HG02970 (cell line): ENCODE measurements around the gene PDF.

Source experiments
- ATAC-seq: cut with Tn5 transposase; IDR thresholded peaks from one replicate; pipeline ENCODE4 v1.9.1; 2021; ENCODE audit warnings: mild to moderate bottlenecking, moderate library complexity, moderate number of reproducible peaks; ENCODE audit not compliant: unreplicated experiment, low FRiP score

The PDF gene

GRCh38 chr16:69340095-69340644 lies 9.8 kb upstream of the PDF start:
- ATAC-seq, result no peak

GRCh38 chr16:69339289-69340094 lies 9.1 kb upstream of the PDF start, which contains the start of the genes COG8 and NIP7:
Gene COG8 (minus strand): TSS chr16:69339564. CDS start chr16:69339552, 12 bp downstream.
Gene NIP7 (plus strand): TSS chr16:69339772. CDS start chr16:69339830, 58 bp downstream.
- ATAC-seq, result peak; percentile 91

GRCh38 chr16:69338557-69339288 lies 8.3 kb upstream of the PDF start:
- no peak for ATAC-seq

GRCh38 chr16:69334696-69335095 lies 4.3 kb upstream of the PDF start:
- ATAC-seq, result no peak

GRCh38 chr16:69329369-69330285 lies 761 bp downstream of the PDF start:
- peak; percentile 30 for ATAC-seq

- ATAC-seq, result no peak
These were observed 1.5 kb downstream of the PDF start for GRCh38 chr16:69328854-69329316.

DNA sequence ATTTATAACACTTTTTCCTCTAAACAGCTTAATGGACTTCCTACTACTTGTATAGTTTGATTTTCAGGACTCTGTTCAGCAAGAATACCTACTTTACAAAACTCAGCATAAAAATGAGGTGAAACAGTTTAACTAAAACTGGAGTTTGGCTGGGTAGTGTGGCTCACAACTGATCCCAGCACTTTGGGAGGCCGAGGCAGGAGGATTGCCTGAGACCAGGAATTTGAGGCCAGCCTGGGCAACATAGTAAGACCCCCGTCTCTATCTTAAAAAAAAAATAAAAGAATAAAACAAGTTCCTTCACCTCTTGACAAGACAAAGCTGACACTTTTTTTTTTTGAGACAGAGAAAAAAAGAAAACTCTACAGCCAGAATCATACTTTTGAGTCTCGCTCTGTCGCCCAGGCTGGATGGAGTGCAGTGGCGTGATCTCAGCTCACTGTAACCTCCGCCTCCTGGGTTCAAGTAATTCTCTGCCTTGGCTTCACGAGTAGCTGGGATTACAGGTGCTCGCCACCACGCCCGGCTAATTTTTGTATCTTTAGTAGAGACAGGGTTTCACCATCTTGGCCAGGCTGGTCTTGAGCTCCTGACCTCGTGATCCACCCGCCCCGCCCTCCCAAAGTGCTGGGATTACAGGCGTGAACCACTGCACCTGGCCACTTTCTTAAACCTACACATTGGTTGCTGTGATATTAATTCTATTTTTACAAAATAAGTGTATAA lies 2.6 kb downstream of the PDF start:
- no peak for ATAC-seq

- ATAC-seq, result no peak
These were observed 4.1 kb downstream of the PDF start for GRCh38 chr16:69326172-69326873.

- no peak for ATAC-seq
These were observed 4.6 kb downstream of the PDF start for GRCh38 chr16:69325784-69326171.

GRCh38 chr16:69324585-69325253 lies 5.7 kb downstream of the PDF start:
- no peak for ATAC-seq

DNA sequence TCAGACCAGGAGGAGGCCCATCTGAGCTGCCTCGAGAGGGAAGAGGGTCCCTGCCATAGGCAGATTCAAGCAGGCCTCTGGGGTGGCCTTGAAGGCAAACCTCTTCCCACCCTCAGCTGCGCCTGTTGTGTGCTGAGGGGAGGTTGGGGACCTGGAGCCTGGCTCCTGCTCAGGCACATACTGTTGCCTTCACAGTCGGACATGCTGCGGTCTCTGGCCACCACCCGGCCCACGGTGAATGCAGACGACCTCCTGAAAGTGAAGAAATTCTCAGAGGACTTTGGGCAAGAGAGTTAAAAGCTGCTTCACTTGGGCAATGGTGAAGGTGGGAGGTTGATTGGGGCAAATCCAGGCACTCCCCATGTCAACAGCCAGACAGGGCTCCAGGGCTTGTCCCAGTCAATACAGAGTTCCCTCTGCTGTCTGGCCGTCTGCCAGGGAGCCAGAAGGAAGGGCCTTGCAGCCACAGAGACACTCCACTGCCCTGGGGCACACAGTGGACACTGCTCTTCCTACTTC lies 6.3 kb downstream of the PDF start:
- ATAC-seq, result no peak

GRCh38 chr16:69323415-69323814 lies 7.0 kb downstream of the PDF start:
- no peak for ATAC-seq

DNA sequence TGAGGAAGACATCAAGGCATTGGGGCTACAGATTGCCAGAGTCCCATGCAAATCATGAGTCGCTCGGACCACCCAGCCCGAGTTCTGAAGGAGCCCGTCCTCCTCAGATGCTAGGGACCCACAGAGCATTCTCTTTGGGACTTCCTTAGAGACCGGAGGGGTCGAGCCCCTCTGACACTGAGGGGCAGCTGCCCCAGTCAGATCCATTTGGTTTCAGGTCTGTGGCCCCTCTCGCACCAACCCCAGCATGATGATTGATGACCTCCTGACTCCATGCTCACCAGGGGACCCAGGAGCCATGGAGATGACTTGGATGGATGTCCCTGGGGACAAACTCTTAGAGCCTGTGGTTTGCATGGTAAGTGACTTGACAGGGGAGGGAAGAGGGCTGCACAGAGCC lies 8.0 kb downstream of the PDF start:
- ATAC-seq, result no peak

DNA sequence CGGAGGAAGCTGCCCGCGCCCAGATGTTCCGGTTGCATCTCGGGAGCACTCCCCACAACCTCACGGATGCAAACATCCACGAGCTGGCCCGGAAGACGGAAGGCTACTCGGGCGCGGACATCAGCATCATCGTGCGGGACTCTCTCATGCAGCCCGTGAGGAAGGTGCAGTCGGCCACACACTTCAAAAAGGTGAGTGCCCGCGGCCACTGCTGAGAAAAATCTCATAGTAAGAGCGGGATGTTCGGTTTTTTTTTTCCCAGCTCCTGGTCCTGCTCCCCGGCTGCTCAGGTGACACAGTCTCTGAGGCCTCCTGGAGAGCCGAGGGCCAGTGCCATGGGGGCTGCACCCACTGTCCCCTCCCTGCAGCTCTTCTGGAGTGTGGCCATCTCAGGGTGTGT lies 9.3 kb downstream of the PDF start:
- no peak for ATAC-seq

DNA sequence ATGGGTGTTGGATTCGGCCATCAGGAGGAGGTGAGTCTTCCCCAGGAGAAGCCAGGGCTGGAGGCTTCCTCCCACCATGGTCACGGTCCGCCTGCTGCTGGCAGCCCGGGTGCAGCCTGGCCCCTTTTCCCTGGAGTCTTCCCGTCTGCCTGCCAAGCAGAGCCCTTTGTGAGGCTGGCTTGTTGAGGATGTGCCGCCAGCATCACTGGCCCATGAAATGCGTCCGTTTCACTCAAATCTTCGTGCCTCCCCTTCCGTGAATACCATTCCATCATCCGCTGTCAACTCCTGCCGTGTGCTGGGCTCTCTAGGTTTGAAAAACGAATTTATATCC lies 9.7 kb downstream of the PDF start:
- ATAC-seq, result no peak

GRCh38 chr16:69319826-69320739 lies 10.3 kb downstream of the PDF start:
- ATAC-seq, result no peak

GRCh38 chr16:69319381-69319780 lies 11.0 kb downstream of the PDF start:
- no peak for ATAC-seq
